Fibroblast of lung (primary cell): ENCODE results near the gene TMCC3. TPM values are rescaled to one million over a fixed set of nuclear protein-coding genes. Genes with fewer than 3 reads are reported as not detected.

Experiments
- DNase-seq, 2 donors: peaks; one replicate each; pipeline versions ENCODE4 v3.0.0 to v3.0.0-alpha.2; 2010; ENCODE audit warnings: low read depth in 2 of 2
- H2AFZ ChIP-seq: 2 replicates; pipeline ENCODE4 v1.5.1; 2012; ENCODE audit warnings: low read length, control low read depth, inconsistent platforms
- H3K27ac ChIP-seq: 2 replicates; pipeline ENCODE4 v1.5.1; 2011; ENCODE audit warnings: low read length, control low read depth; ENCODE audit not compliant: insufficient read depth
- H3K27me3 ChIP-seq: 2 replicates; pipeline ENCODE4 v1.5.1; 2011; ENCODE audit warnings: mild to moderate bottlenecking, low read length; ENCODE audit not compliant: control insufficient read depth, insufficient read depth
- H3K36me3 ChIP-seq: 2 replicates; pipeline ENCODE4 v1.5.1; 2011; ENCODE audit warnings: low read length; ENCODE audit not compliant: control insufficient read depth, insufficient read depth
- H3K4me1 ChIP-seq: 2 replicates; pipeline ENCODE4 v1.5.1; 2011; ENCODE audit warnings: low read length; ENCODE audit not compliant: control insufficient read depth, insufficient read depth; ENCODE audit errors: extremely low read depth
- H3K4me2 ChIP-seq: 2 replicates; pipeline ENCODE4 v1.5.1; 2011; ENCODE audit warnings: low read length, control low read depth; ENCODE audit not compliant: insufficient read depth; ENCODE audit errors: extremely low read depth
- H3K4me3 ChIP-seq, 4 experiments: fragments of 200-600 bp in 1 of 4; sonication (generic) in 1 of 4; replicated peaks in 1 of 4; 2 replicates each; pipeline ENCODE4 v1.5.1; 2011 to 2016; ENCODE audit warnings: low read length in 4 of 4, low read depth in 3 of 4, mild to moderate bottlenecking in 3 of 4, control low read depth in 2 of 4, inconsistent platforms in 1 of 4, mixed read lengths in 1 of 4; ENCODE audit not compliant: insufficient read depth in 1 of 4; ENCODE audit errors: control extremely low read depth in 1 of 4
- H3K79me2 ChIP-seq: 2 replicates; pipeline ENCODE4 v1.5.1; 2012; ENCODE audit warnings: mild to moderate bottlenecking, low read length, inconsistent platforms; ENCODE audit not compliant: control insufficient read depth, insufficient read depth
- H3K9ac ChIP-seq: 2 replicates; pipeline ENCODE4 v1.5.1; 2011; ENCODE audit warnings: mild to moderate bottlenecking, low read length, control low read depth; ENCODE audit not compliant: insufficient read depth
- H3K9me3 ChIP-seq: 2 replicates; pipeline ENCODE4 v1.5.1; 2012; ENCODE audit warnings: low read depth, low read length; ENCODE audit not compliant: control insufficient read depth, insufficient read depth
- H4K20me1 ChIP-seq: 2 replicates; pipeline ENCODE4 v1.5.1; 2011; ENCODE audit warnings: low read length; ENCODE audit not compliant: control insufficient read depth, insufficient read depth; ENCODE audit errors: extremely low read depth
- CTCF ChIP-seq, 2 donors: IDR thresholded peaks in 1 of 2; conservative IDR thresholded peaks in 1 of 2; 1 replicate in 1 of 2; 2 replicates in 1 of 2; pipeline ENCODE4 v1.5.1; 2011 to 2012; ENCODE audit warnings: low read length in 2 of 2, control low read depth in 1 of 2, inconsistent platforms in 1 of 2, low read depth in 1 of 2, mild to moderate bottlenecking in 1 of 2
- EZH2 ChIP-seq: IDR thresholded peaks from 2 replicates; pipeline ENCODE4 v1.5.1; 2012; ENCODE audit warnings: low read length, control low read depth, mild to moderate bottlenecking; ENCODE audit errors: missing control alignments
- polyA plus RNA-seq, 2 donors: library from polyadenylated mRNA; depleted of rRNA in 1 of 2; stranded (reverse) in 1 of 2; unstranded in 1 of 2; fragments of >200 nt; gene quantifications; 2 replicates each; pipeline ENCODE4 v1.2.1, GENCODE V29; 2011 to 2012; ENCODE audit warnings: missing spikeins in 1 of 2
- total RNA-seq: library from RNA; depleted of rRNA; stranded (reverse); fragments of >200 nt; gene quantifications from 2 replicates; pipeline ENCODE4 v1.2.1, GENCODE V29; 2014

The TMCC3 gene
- total and polyA plus RNA-seq, 2 donors (not counting 1 experiment from before 2014, with no cell fraction given) = 0.22 to 0.33 TPM

- no peak overlapping the region for H3K4me2 ChIP-seq
- no peak overlapping the region for H3K4me3 ChIP-seq
- H3K27ac ChIP-seq = no peak overlapping the region
- no peak overlapping the region for H3K9ac ChIP-seq
- no peaks in the 10 kb centered on the region for H3K79me2 ChIP-seq
- no peak overlapping the region for H2AFZ ChIP-seq
- H3K27me3 ChIP-seq = peaks cover 2% of the 10 kb centered on the region
- no peak for TF ChIP-seq CTCF (conservative IDR thresholded peaks at IDR 0.05 in 1 of 2, IDR thresholded peaks at IDR 0.05 in 1 of 2; ENCODE audit: low read depth in 1 of 2, low read length in 2 of 2)
- no peak for TF ChIP-seq EZH2
- H3K36me3 ChIP-seq = no peaks in the 10 kb centered on the region
- no peaks in the 10 kb centered on the region for H3K9me3 ChIP-seq
- H3K4me1 ChIP-seq = no peaks in the 10 kb centered on the region
- H4K20me1 ChIP-seq = no peaks in the 10 kb centered on the region
- DNase-seq = no peak
Measured at GRCh38 chr12:94534278-94534677, 116.1 kb downstream of the TMCC3 start.

GRCh38 chr12:94532490-94533422 is 117.6 kb downstream of the TMCC3 start:
- Histone ChIP-seq H3K9me3 (no peaks in the 10 kb centered on the region), H3K4me2 (no peak overlapping the region)

More at GRCh38 chr12:94532490-94533422, 117.6 kb downstream of the TMCC3 start:
- no peak overlapping the region for H3K27ac ChIP-seq
- no peak overlapping the region for H3K9ac ChIP-seq
- H3K27me3 ChIP-seq = peaks cover 2% of the 10 kb centered on the region
- no peak overlapping the region for H3K4me3 ChIP-seq
- H2AFZ ChIP-seq = no peak overlapping the region
- TF ChIP-seq EZH2 (no peak), CTCF (conservative IDR thresholded peaks at IDR 0.05 in 1 of 2, IDR thresholded peaks at IDR 0.05 in 1 of 2; ENCODE audit: low read depth in 1 of 2, low read length in 2 of 2) (peak; percentile 79 to 83)
- no peaks in the 10 kb centered on the region for H3K36me3 ChIP-seq
- no peaks in the 10 kb centered on the region for H3K79me2 ChIP-seq
- H3K4me1 ChIP-seq = no peaks in the 10 kb centered on the region
- DNase-seq = peak; percentile 47 to 77
- no peaks in the 10 kb centered on the region for H4K20me1 ChIP-seq
